ENCODE results near the gene RASSF5.

Gene RASSF5

GRCh38 chr1:206587904-206588303, 80.6 kb downstream of the RASSF5 start:
- no peak for TF ChIP-seq CTCF (conservative IDR thresholded peaks at IDR 0.05)
- peak overlapping the region; percentile 92 for H3K27ac ChIP-seq

- no peak for TF ChIP-seq CTCF (conservative IDR thresholded peaks at IDR 0.05)
- H3K27ac ChIP-seq: peak overlapping the region; percentile 92
Measured at GRCh38 chr1:206588492-206588891, 81.2 kb downstream of the RASSF5 start.

GRCh38 chr1:206589206-206589605, 81.9 kb downstream of the RASSF5 start:
- no peak for TF ChIP-seq CTCF (conservative IDR thresholded peaks at IDR 0.05)

GRCh38 chr1:206590025-206590758, 82.9 kb downstream of the RASSF5 start:
- no peak for TF ChIP-seq CTCF (conservative IDR thresholded peaks at IDR 0.05)
- no peak overlapping the region; the same call in 1 of the 2 replicates for H3K27ac ChIP-seq

More at GRCh38 chr1:206589206-206589605, 81.9 kb downstream of the RASSF5 start:
- H3K27ac ChIP-seq: peak overlapping the region; percentile 92

- no peak for TF ChIP-seq CTCF (conservative IDR thresholded peaks at IDR 0.05)
- no peak overlapping the region for H3K27ac ChIP-seq
Measured at GRCh38 chr1:206591226-206591625, 83.9 kb downstream of the RASSF5 start.

GRCh38 chr1:206591696-206592095, 84.4 kb downstream of the RASSF5 start:
- no peak overlapping the region for H3K27ac ChIP-seq
- TF ChIP-seq CTCF (conservative IDR thresholded peaks at IDR 0.05): no peak

- TF ChIP-seq CTCF (conservative IDR thresholded peaks at IDR 0.05): no peak
- no peak overlapping the region for H3K27ac ChIP-seq
Measured at GRCh38 chr1:206593351-206593925, 86.1 kb downstream of the RASSF5 start.

All from VCaP (cell line).